Neuronal stem cell (in vitro differentiated cells): ENCODE data around the gene PARP16.
"Not testable (repeated sequence)": the region's sequence is repeated elsewhere in the genome, so short reads cannot be mapped to it uniquely, and the experiment has no call there.

ENCODE experiments used
- DNase-seq: peaks from one replicate; pipeline ENCODE4 v3.0.0-alpha.2; 2013; ENCODE audit warnings: low spot score
- H2AFZ ChIP-seq: one replicate; pipeline ENCODE4 v1.6.1; 2013; ENCODE audit warnings: mild to moderate bottlenecking, low read length, inconsistent platforms
- H2AK5ac ChIP-seq: 2 replicates; pipeline ENCODE4 v1.6.1; 2013; ENCODE audit warnings: low read depth, mild to moderate bottlenecking, inconsistent platforms, low read length, moderate library complexity, mixed read lengths
- H2BK120ac ChIP-seq: 2 replicates; pipeline ENCODE4 v1.6.1; 2013; ENCODE audit warnings: low read depth, mild to moderate bottlenecking, inconsistent platforms, low read length, moderate library complexity, mixed read lengths
- H2BK12ac ChIP-seq: one replicate; pipeline ENCODE4 v1.6.1; 2013; ENCODE audit warnings: low read length, inconsistent platforms
- H2BK15ac ChIP-seq: 2 replicates; pipeline ENCODE4 v1.6.1; 2013; ENCODE audit warnings: mild to moderate bottlenecking, low read length, inconsistent platforms, mixed read lengths
- H2BK5ac ChIP-seq: one replicate; pipeline ENCODE4 v1.6.1; 2013; ENCODE audit warnings: inconsistent platforms, mild to moderate bottlenecking, low read length, moderate library complexity
- H3K14ac ChIP-seq: one replicate; pipeline ENCODE4 v1.6.1; 2013; ENCODE audit warnings: low read length, inconsistent platforms
- H3K18ac ChIP-seq: 2 replicates; pipeline ENCODE4 v1.6.1; 2013; ENCODE audit warnings: low read length, inconsistent platforms
- H3K23ac ChIP-seq: 2 replicates; pipeline ENCODE4 v1.6.1; 2013; ENCODE audit warnings: low read depth, mild to moderate bottlenecking, mixed read lengths, low read length, inconsistent platforms; ENCODE audit not compliant: poor library complexity
- H3K27ac ChIP-seq: replicated peaks from 3 replicates; pipeline ENCODE4 v1.5.1; 2013; ENCODE audit warnings: low read length, inconsistent platforms
- H3K27me3 ChIP-seq, 3 experiments: 2 replicates each; pipeline ENCODE4 v1.6.1; 2013; ENCODE audit warnings: low read length in 3 of 3, mild to moderate bottlenecking in 2 of 3, inconsistent platforms in 1 of 3, low read depth in 1 of 3, mixed read lengths in 1 of 3, moderate library complexity in 1 of 3; ENCODE audit not compliant: control insufficient read depth in 3 of 3, insufficient read depth in 3 of 3
- H3K36me3 ChIP-seq, 2 donors: replicated peaks in 1 of 2; 2 replicates each; pipeline ENCODE4 v1.6.1; 2013; ENCODE audit warnings: low read length in 2 of 2; ENCODE audit not compliant: control insufficient read depth in 2 of 2, insufficient read depth in 2 of 2
- H3K4ac ChIP-seq: 2 replicates; pipeline ENCODE4 v1.6.1; 2013; ENCODE audit warnings: inconsistent platforms, mild to moderate bottlenecking, low read length, moderate library complexity
- H3K4me1 ChIP-seq, 2 donors: 1 replicate in 1 of 2; 2 replicates in 1 of 2; pipeline ENCODE4 v1.6.1; 2013; ENCODE audit warnings: low read length in 2 of 2, low read depth in 1 of 2; ENCODE audit not compliant: control insufficient read depth in 2 of 2, insufficient read depth in 1 of 2
- H3K4me2 ChIP-seq: one replicate; pipeline ENCODE4 v1.6.1; 2013; ENCODE audit warnings: mild to moderate bottlenecking, low read length, inconsistent platforms; ENCODE audit not compliant: insufficient read depth, poor library complexity, severe bottlenecking
- H3K4me3 ChIP-seq, 2 donors: 2 replicates each; pipeline ENCODE4 v1.5.1; 2013; ENCODE audit warnings: low read length in 2 of 2, mild to moderate bottlenecking in 2 of 2, inconsistent platforms in 1 of 2, moderate library complexity in 1 of 2
- H3K79me1 ChIP-seq: one replicate; pipeline ENCODE4 v1.6.1; 2013; ENCODE audit warnings: low read depth, mild to moderate bottlenecking, inconsistent platforms, low read length, moderate library complexity
- H3K9ac ChIP-seq: one replicate; pipeline ENCODE4 v1.6.1; 2013; ENCODE audit warnings: mild to moderate bottlenecking, low read depth, low read length, inconsistent platforms; ENCODE audit not compliant: poor library complexity
- H3K9me3 ChIP-seq, 2 donors: replicated peaks in 1 of 2; 2 replicates each; pipeline versions ENCODE3 to v1.6.1; 2013; ENCODE audit warnings: low read length in 2 of 2, mild to moderate bottlenecking in 2 of 2, inconsistent platforms in 1 of 2, low read depth in 1 of 2, mixed read lengths in 1 of 2, moderate library complexity in 1 of 2; ENCODE audit not compliant: control insufficient read depth in 2 of 2, insufficient read depth in 1 of 2
- H4K8ac ChIP-seq: one replicate; pipeline ENCODE4 v1.6.1; 2013; ENCODE audit warnings: low read depth, mild to moderate bottlenecking, inconsistent platforms, low read length, moderate library complexity
- H4K91ac ChIP-seq: one replicate; pipeline ENCODE4 v1.6.1; 2013; ENCODE audit warnings: low read length, low read depth, mild to moderate bottlenecking, inconsistent platforms; ENCODE audit not compliant: poor library complexity
- WGBS, 2 donors: extraction: QIAGEN DNeasy Blood & Tissue Kit; methylation state at CpG; one replicate each; pipeline ENCODE4 v1.1.7; 2013; ENCODE audit warnings: missing lambda C conversion rate in 2 of 2, mixed read lengths in 1 of 2; ENCODE audit not compliant: insufficient read length in 2 of 2, insufficient replicate concordance in 1 of 2; ENCODE audit errors: extremely low coverage in 2 of 2; 5-methylcytosine and 5-hydroxymethylcytosine counted together

The PARP16 gene

DNA sequence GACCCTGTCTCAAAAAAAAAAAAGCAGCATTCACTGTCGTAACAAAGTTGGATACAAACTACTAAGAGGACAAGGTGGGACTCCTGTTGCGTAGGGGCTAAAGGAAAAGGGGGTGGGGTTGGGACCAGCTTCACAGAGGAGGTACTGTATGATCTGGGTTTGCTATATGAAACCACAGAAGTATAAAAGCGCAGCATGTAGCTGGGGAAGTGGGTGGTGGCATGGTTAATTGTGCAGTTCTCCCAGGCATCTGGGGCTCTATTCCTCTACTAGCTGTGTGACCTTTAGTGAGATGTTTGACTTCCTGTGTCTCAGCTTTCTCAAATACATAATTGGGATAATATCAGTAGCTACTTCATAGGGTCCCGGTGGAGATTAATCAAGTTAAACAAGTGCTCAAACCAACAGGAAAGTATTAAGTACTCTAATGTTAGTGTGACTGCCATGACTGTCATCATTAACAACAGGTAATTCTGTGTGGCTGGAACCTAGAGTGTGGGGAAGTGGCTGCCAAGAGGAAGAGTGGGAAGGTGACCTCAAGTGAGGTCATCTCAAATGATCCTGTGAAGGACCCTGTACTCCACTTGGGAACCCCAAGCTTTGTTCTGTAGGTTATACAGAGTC, 11.5 kb downstream of the PARP16 start:
- no peak overlapping the region for H4K8ac ChIP-seq
- no peaks in the 10 kb centered on the region for H3K27me3 ChIP-seq
- no peak overlapping the region for H2BK5ac ChIP-seq
- H3K18ac ChIP-seq, result no peak overlapping the region
- peaks cover 0 to 14% of the 10 kb centered on the region in 2 donors for H3K36me3 ChIP-seq
- H4K91ac ChIP-seq, result no peak overlapping the region
- WGBS, 2 donors, result no CpG with 5 or more reads among the region's 4 CpGs
- H3K79me1 ChIP-seq, result no peaks in the 10 kb centered on the region
- no peak overlapping the region for H3K4me3 ChIP-seq
- H2AK5ac ChIP-seq, result no peak overlapping the region
- no peaks in the 10 kb centered on the region for H3K9me3 ChIP-seq
- H3K4me1 ChIP-seq, result peaks cover 0 to 2% of the 10 kb centered on the region in 2 donors
- no peak overlapping the region for H3K27ac ChIP-seq
- no peak overlapping the region for H3K23ac ChIP-seq
- no peak overlapping the region for H2BK15ac ChIP-seq
- no peak for DNase-seq
- no peak overlapping the region for H2BK12ac ChIP-seq
- no peak overlapping the region for H2AFZ ChIP-seq
- H3K4ac ChIP-seq, result no peak overlapping the region
- no peak overlapping the region for H3K4me2 ChIP-seq
- no peak overlapping the region for H2BK120ac ChIP-seq
- H3K9ac ChIP-seq, result no peak overlapping the region
- no peak overlapping the region for H3K14ac ChIP-seq

DNA sequence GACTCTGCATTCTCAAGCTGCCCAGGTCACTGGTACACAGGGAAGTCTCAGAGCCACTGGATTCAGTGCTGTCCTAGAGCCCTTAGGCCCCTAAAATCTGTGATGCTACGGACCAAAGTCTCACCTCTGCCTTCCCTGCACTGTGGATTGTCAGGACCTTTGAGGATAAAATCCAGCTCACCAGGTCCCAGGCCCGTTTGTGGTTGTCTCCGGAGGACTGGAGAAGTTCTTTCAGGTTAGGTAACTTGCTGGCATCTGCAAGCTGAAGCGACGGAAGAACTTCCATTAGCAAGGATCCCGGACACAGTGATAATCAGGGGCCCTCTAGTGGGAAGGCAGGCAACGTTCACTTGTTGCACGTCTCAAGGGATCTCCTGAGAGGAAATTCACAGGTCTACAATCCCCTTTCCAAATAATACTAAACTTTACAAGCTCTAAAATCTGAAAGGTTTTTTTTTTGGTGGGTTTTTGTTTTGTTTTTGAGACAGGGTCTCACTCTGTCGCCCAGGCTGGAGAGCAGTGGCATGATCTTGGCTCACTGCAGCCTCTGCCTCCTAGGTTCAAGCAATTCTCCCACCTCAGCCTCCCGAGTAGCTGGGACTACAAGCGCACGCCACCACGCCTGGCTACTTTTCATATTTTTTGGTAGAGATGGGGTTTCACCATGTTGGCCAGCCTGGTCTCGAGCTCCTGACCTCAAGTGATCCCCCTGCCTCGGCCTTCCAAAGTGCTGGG, 15.7 kb downstream of the PARP16 start:
- H2AFZ ChIP-seq, result peak overlapping the region; percentile 46
- H3K9ac ChIP-seq, H2AK5ac ChIP-seq, H3K4me2 ChIP-seq, H3K4me3 ChIP-seq, H2BK12ac ChIP-seq, H4K8ac ChIP-seq, H3K14ac ChIP-seq, H3K27me3 ChIP-seq, H3K27ac ChIP-seq, H3K9me3 ChIP-seq, H3K4ac ChIP-seq, H3K23ac ChIP-seq, H2BK120ac ChIP-seq, H3K79me1 ChIP-seq, H4K91ac ChIP-seq, H2BK15ac ChIP-seq, H3K18ac ChIP-seq, H2BK5ac ChIP-seq, H3K4me1 ChIP-seq: not testable (repeated sequence)
- peaks cover 0 to 20% of the 10 kb centered on the region in 2 donors for H3K36me3 ChIP-seq
- DNase-seq, result peak; percentile 54
- no CpG with 5 or more reads among the region's 15 CpGs for WGBS, 2 donors

DNA sequence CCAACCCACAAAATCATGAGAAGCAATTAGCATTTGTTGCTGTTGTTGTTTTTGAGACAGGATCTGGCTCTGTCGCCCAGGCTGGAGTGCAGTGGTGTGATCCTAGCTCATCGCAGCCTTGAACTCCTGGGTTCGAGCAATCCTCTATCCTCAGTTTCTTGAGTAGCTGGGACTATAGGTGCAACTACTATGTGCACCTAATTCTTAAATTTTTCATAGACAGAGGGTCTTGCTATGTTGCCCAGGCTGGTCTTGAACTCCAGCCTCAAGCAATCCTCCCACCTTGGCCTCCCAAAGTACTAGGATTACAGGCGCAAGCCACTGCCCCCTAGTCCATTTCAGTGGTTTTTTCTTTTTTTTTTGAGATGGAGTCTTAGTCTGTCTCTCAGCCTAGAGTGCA, 18.3 kb downstream of the PARP16 start:
- no peak overlapping the region for H2AK5ac ChIP-seq
- no peak overlapping the region for H2BK5ac ChIP-seq
- no CpG with 5 or more reads among the region's 4 CpGs for WGBS, 2 donors

DNA sequence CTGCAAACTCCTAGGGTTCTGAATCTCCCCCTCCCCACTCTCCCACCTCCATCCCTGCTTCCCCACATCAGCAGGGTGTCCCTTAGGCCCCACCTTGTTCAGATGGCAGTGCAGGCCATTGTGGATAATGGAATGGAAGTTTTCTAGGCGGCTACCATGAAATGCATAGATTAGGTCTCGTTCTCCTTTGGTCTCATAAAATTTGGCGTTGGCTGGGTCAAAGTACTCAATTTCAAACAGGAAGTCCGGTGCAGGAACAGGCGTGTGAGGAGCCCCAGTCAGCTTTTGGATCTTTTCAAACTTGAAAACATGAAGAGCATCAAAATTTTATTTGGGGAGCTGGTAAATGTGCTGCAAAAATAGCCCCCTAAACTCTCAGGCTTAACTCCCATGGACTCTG, 20.2 kb downstream of the PARP16 start:
- no peak overlapping the region for H3K18ac ChIP-seq
- no peak for DNase-seq
- no peak overlapping the region for H2BK12ac ChIP-seq
- no peak overlapping the region for H3K4me3 ChIP-seq
- H3K4ac ChIP-seq, result no peak overlapping the region
- peaks cover 4 to 50% of the 10 kb centered on the region in 2 donors for H3K36me3 ChIP-seq
- H4K91ac ChIP-seq, result no peak overlapping the region
- no peak overlapping the region for H2AK5ac ChIP-seq
- no peak overlapping the region for H4K8ac ChIP-seq
- H2BK120ac ChIP-seq, result no peak overlapping the region
- no peak overlapping the region for H2BK5ac ChIP-seq
- no peak overlapping the region for H2AFZ ChIP-seq
- H3K9ac ChIP-seq, result no peak overlapping the region
- H3K27ac ChIP-seq, result no peak overlapping the region
- no peaks in the 10 kb centered on the region for H3K79me1 ChIP-seq
- H3K14ac ChIP-seq, result no peak overlapping the region
- no peak overlapping the region for H3K4me2 ChIP-seq
- H3K9me3 ChIP-seq, result no peaks in the 10 kb centered on the region
- H2BK15ac ChIP-seq, result no peak overlapping the region
- H3K23ac ChIP-seq, result no peak overlapping the region
- WGBS, 2 donors, result no CpG with 5 or more reads among the region's 5 CpGs
- no peaks in the 10 kb centered on the region for H3K27me3 ChIP-seq
- H3K4me1 ChIP-seq, result peaks cover 0 to 2% of the 10 kb centered on the region in 2 donors

More for the DNA sequence above, 18.3 kb downstream of the PARP16 start:
- Histone ChIP-seq H2BK15ac (no peak overlapping the region), H3K9me3 (no peaks in the 10 kb centered on the region), H3K9ac (no peak overlapping the region), H3K4me2 (no peak overlapping the region), H2BK12ac (no peak overlapping the region), H3K4ac (no peak overlapping the region), H3K27ac (no peak overlapping the region), H4K91ac (no peak overlapping the region), H2AFZ (no peak overlapping the region), H2BK120ac (no peak overlapping the region), H3K18ac (no peak overlapping the region), H3K14ac (no peak overlapping the region), H3K4me3 (no peak overlapping the region), H3K23ac (no peak overlapping the region), H3K27me3 (no peaks in the 10 kb centered on the region), H4K8ac (no peak overlapping the region), H3K79me1 (no peaks in the 10 kb centered on the region), H3K4me1 (peaks cover 0 to 2% of the 10 kb centered on the region in 2 donors), H3K36me3 (peaks cover 1 to 34% of the 10 kb centered on the region in 2 donors)
- no peak for DNase-seq
